ENCODE results near the gene DDA1.

DDA1 gene

DNA sequence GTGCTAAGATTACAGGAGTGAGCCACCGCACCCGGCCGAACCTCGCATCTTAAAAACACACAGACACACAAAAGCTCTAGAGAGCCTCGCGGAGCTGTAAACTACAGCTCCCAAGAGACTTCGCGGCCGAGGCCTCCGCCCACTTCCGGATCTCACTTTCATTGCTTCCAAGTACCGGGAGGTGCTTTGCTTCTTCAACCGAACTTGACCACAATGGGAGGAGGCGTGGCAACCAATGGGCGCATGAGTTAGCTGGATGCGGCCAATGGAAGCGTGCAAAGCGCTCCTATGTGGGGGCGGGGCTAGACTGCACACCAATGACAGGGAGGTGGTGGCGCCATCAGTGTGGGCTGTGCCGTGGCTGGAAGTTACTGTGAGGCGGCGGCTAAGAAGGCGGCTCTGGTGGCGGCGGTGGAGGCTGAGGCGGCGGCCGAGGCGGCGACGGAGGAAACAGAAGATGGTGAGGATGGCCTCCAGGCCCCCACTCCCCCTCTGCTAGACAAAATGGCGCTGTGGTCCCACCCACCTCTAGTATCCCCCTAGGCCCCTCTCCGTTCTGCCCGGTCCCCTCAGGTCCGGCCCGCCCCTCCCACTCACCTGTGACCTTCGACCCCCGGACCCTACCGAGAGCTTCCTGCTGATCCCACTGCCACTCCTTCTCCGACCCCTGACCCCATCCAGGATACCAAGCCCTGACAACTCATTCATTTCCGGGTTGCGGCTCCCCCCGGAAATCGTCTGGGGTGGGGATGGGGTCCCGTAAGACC is at the start of gene DDA1:
DDA1 (plus strand) TSS at position 366 of the 767 bp plus-strand sequence; CDS start at position 458, 92 bp downstream.
- no peaks in the 10 kb centered on the region for H3K4me1 ChIP-seq (ENCODE audit: control insufficient read depth, insufficient read depth, low read length)
- H3K36me3 ChIP-seq (ENCODE audit: control insufficient read depth in 2 of 2, insufficient read depth in 1 of 2, low read length in 2 of 2) = peaks cover 0 to 29% of the 10 kb centered on the region in 2 experiments; a peak in 1 of 3 replicates
- ChIA-PET CTCF (interaction anchor here (0.9 to 1.4 kb wide), 6 partner anchors 17 to 156 kb away, joined by 3 to 7 read pairs (median 4); no protein-coding TSS in a partner anchor), POLR2A (interaction anchor here (0.6 to 2.9 kb wide), 18 partner anchors 8 to 682 kb away, joined by 3 to 64 read pairs (median 5); partner anchors contain the start of genes ANO8, BABAM1, GTPBP3 and OCEL1)
- no peaks in the 10 kb centered on the region for H3K9me3 ChIP-seq (ENCODE audit: control insufficient read depth, insufficient read depth, low read depth, low read length)
- peak within 1 kb of the TSS; percentile 26 for H3K27ac ChIP-seq (ENCODE audit: extremely low read depth, low read depth, low read length)
- H3K4me3 ChIP-seq (ENCODE audit: low read depth, low read length) = peak within 1 kb of the TSS; percentile 98
- TF ChIP-seq, protein P1, sequence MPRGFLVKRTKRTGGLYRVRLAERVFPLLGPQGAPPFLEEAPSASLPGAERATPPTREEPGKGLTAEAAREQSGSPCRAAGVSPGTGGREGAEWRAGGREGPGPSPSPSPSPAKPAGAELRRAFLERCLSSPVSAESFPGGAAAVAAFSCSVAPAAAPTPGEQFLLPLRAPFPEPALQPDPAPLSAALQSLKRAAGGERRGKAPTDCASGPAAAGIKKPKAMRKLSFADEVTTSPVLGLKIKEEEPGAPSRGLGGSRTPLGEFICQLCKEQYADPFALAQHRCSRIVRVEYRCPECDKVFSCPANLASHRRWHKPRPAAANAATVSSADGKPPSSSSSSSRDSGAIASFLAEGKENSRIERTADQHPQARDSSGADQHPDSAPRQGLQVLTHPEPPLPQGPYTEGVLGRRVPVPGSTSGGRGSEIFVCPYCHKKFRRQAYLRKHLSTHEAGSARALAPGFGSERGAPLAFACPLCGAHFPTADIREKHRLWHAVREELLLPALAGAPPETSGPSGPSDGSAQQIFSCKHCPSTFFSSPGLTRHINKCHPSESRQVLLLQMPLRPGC (tag by site-specific recombination; IDR thresholded peaks at IDR 0.05) = no peak; the same call in 1 of the 2 replicates
- no peak for TF ChIP-seq ZNF600 (tag by site-specific recombination; IDR thresholded peaks at IDR 0.05)
- no peak for TF ChIP-seq ZNF664 (tag by site-specific recombination; IDR thresholded peaks at IDR 0.05)
- TF ChIP-seq ZNF114 (tag by site-specific recombination; IDR thresholded peaks at IDR 0.05) = no peak
- TF ChIP-seq, protein P2, sequence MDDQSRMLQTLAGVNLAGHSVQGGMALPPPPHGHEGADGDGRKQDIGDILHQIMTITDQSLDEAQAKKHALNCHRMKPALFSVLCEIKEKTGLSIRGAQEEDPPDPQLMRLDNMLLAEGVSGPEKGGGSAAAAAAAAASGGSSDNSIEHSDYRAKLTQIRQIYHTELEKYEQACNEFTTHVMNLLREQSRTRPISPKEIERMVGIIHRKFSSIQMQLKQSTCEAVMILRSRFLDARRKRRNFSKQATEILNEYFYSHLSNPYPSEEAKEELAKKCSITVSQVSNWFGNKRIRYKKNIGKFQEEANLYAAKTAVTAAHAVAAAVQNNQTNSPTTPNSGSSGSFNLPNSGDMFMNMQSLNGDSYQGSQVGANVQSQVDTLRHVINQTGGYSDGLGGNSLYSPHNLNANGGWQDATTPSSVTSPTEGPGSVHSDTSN (CRISPR knock-in tag; IDR thresholded peaks at IDR 0.05) = no peak; the same call in 1 of the 2 replicates
- no peak for TF ChIP-seq ZNF776 (tag by site-specific recombination; IDR thresholded peaks at IDR 0.05; ENCODE audit: borderline replicate concordance)
- no peak; the same call in 1 of the 2 replicates for TF ChIP-seq ZNF610 (tag by site-specific recombination; IDR thresholded peaks at IDR 0.05; ENCODE audit: borderline replicate concordance)
- TF ChIP-seq OSR2 (tag by site-specific recombination; IDR thresholded peaks at IDR 0.05) = no peak
- no peak for TF ChIP-seq ZNF155 (tag by site-specific recombination; IDR thresholded peaks at IDR 0.05)
- TF ChIP-seq ZNF354C (tag by site-specific recombination; IDR thresholded peaks at IDR 0.05; ENCODE audit: borderline replicate concordance, low read depth) = no peak
- no peak; the same call in 1 of the 2 replicates for TF ChIP-seq ZXDB (tag by site-specific recombination; IDR thresholded peaks at IDR 0.05)
- TF ChIP-seq ZNF211 (tag by site-specific recombination; IDR thresholded peaks at IDR 0.05; ENCODE audit: low read depth) = no peak
- TF ChIP-seq ZNF174 (tag by site-specific recombination; IDR thresholded peaks at IDR 0.05) = no peak
- TF ChIP-seq ZNF366 (tag by site-specific recombination; conservative IDR thresholded peaks at IDR 0.05) = no peak
- TF ChIP-seq, protein P3, sequence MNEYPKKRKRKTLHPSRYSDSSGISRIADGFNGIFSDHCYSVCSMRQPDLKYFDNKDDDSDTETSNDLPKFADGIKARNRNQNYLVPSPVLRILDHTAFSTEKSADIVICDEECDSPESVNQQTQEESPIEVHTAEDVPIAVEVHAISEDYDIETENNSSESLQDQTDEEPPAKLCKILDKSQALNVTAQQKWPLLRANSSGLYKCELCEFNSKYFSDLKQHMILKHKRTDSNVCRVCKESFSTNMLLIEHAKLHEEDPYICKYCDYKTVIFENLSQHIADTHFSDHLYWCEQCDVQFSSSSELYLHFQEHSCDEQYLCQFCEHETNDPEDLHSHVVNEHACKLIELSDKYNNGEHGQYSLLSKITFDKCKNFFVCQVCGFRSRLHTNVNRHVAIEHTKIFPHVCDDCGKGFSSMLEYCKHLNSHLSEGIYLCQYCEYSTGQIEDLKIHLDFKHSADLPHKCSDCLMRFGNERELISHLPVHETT (tag by site-specific recombination; IDR thresholded peaks at IDR 0.05) = 0 out of 2 replicates have a peak, but pooled peaks have one; percentile 42
- TF ChIP-seq, protein P4, sequence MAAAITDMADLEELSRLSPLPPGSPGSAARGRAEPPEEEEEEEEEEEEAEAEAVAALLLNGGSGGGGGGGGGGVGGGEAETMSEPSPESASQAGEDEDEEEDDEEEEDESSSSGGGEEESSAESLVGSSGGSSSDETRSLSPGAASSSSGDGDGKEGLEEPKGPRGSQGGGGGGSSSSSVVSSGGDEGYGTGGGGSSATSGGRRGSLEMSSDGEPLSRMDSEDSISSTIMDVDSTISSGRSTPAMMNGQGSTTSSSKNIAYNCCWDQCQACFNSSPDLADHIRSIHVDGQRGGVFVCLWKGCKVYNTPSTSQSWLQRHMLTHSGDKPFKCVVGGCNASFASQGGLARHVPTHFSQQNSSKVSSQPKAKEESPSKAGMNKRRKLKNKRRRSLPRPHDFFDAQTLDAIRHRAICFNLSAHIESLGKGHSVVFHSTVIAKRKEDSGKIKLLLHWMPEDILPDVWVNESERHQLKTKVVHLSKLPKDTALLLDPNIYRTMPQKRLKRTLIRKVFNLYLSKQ (tag by site-specific recombination; IDR thresholded peaks at IDR 0.05; ENCODE audit: borderline replicate concordance) = no peak
- TF ChIP-seq, protein P5, sequence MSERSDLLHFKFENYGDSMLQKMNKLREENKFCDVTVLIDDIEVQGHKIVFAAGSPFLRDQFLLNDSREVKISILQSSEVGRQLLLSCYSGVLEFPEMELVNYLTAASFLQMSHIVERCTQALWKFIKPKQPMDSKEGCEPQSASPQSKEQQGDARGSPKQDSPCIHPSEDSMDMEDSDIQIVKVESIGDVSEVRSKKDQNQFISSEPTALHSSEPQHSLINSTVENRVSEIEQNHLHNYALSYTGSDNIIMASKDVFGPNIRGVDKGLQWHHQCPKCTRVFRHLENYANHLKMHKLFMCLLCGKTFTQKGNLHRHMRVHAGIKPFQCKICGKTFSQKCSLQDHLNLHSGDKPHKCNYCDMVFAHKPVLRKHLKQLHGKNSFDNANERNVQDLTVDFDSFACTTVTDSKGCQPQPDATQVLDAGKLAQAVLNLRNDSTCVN (tag by site-specific recombination; optimal IDR thresholded peaks at IDR 0.05) = no peak
- TF ChIP-seq, protein P6, sequence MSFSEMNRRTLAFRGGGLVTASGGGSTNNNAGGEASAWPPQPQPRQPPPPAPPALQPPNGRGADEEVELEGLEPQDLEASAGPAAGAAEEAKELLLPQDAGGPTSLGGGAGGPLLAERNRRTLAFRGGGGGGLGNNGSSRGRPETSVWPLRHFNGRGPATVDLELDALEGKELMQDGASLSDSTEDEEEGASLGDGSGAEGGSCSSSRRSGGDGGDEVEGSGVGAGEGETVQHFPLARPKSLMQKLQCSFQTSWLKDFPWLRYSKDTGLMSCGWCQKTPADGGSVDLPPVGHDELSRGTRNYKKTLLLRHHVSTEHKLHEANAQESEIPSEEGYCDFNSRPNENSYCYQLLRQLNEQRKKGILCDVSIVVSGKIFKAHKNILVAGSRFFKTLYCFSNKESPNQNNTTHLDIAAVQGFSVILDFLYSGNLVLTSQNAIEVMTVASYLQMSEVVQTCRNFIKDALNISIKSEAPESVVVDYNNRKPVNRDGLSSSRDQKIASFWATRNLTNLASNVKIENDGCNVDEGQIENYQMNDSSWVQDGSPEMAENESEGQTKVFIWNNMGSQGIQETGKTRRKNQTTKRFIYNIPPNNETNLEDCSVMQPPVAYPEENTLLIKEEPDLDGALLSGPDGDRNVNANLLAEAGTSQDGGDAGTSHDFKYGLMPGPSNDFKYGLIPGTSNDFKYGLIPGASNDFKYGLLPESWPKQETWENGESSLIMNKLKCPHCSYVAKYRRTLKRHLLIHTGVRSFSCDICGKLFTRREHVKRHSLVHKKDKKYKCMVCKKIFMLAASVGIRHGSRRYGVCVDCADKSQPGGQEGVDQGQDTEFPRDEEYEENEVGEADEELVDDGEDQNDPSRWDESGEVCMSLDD (tag by site-specific recombination; IDR thresholded peaks at IDR 0.05) = peak; percentile 78
- no peak for TF ChIP-seq ZNF311 (tag by site-specific recombination; IDR thresholded peaks at IDR 0.05; ENCODE audit: borderline replicate concordance)
- TF ChIP-seq ZNF670 (tag by site-specific recombination; IDR thresholded peaks at IDR 0.05; ENCODE audit: low read depth) = no peak
- TF ChIP-seq, protein P7, sequence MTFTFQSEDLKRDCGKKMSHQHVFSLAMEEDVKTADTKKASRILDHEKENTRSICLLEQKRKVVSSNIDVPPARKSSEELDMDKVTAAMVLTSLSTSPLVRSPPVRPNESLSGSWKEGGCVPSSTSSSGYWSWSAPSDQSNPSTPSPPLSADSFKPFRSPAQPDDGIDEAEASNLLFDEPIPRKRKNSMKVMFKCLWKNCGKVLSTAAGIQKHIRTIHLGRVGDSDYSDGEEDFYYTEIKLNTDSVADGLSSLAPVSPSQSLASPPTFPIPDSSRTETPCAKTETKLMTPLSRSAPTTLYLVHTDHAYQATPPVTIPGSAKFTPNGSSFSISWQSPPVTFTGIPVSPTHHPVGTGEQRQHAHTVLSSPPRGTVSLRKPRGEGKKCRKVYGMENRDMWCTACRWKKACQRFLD (tag by site-specific recombination; IDR thresholded peaks at IDR 0.05) = no peak
- TF ChIP-seq MEIS1 (CRISPR knock-in tag; IDR thresholded peaks at IDR 0.05; ENCODE audit: borderline replicate concordance) = no peak
- no peak for TF ChIP-seq ZNF426 (tag by site-specific recombination; IDR thresholded peaks at IDR 0.05)

Measured in HEK293 (cell line).